ENCODE data around the gene VSIG2.

Gene VSIG2

GRCh38 chr11:124752471-124753102 lies 532 bp upstream of the VSIG2 start:
- H3K4me3 ChIP-seq (ENCODE audit: low read depth, low read length) = no peak overlapping the region
- TF ChIP-seq, protein P1, sequence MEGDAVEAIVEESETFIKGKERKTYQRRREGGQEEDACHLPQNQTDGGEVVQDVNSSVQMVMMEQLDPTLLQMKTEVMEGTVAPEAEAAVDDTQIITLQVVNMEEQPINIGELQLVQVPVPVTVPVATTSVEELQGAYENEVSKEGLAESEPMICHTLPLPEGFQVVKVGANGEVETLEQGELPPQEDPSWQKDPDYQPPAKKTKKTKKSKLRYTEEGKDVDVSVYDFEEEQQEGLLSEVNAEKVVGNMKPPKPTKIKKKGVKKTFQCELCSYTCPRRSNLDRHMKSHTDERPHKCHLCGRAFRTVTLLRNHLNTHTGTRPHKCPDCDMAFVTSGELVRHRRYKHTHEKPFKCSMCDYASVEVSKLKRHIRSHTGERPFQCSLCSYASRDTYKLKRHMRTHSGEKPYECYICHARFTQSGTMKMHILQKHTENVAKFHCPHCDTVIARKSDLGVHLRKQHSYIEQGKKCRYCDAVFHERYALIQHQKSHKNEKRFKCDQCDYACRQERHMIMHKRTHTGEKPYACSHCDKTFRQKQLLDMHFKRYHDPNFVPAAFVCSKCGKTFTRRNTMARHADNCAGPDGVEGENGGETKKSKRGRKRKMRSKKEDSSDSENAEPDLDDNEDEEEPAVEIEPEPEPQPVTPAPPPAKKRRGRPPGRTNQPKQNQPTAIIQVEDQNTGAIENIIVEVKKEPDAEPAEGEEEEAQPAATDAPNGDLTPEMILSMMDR (IDR thresholded peaks at IDR 0.05; ENCODE audit: low read depth, low read length) = no peak

GRCh38 chr11:124751391-124751740 lies 689 bp downstream of the VSIG2 start:
- TF ChIP-seq, protein P1 (IDR thresholded peaks at IDR 0.05; ENCODE audit: low read depth, low read length) = no peak
- no peak overlapping the region for H3K4me3 ChIP-seq (ENCODE audit: low read depth, low read length)

- H3K4me3 ChIP-seq (ENCODE audit: low read depth, low read length) = no peak overlapping the region
- TF ChIP-seq, protein P1 (IDR thresholded peaks at IDR 0.05; ENCODE audit: low read depth, low read length) = no peak
Measured at GRCh38 chr11:124749912-124750311, 2.1 kb downstream of the VSIG2 start.

DNA sequence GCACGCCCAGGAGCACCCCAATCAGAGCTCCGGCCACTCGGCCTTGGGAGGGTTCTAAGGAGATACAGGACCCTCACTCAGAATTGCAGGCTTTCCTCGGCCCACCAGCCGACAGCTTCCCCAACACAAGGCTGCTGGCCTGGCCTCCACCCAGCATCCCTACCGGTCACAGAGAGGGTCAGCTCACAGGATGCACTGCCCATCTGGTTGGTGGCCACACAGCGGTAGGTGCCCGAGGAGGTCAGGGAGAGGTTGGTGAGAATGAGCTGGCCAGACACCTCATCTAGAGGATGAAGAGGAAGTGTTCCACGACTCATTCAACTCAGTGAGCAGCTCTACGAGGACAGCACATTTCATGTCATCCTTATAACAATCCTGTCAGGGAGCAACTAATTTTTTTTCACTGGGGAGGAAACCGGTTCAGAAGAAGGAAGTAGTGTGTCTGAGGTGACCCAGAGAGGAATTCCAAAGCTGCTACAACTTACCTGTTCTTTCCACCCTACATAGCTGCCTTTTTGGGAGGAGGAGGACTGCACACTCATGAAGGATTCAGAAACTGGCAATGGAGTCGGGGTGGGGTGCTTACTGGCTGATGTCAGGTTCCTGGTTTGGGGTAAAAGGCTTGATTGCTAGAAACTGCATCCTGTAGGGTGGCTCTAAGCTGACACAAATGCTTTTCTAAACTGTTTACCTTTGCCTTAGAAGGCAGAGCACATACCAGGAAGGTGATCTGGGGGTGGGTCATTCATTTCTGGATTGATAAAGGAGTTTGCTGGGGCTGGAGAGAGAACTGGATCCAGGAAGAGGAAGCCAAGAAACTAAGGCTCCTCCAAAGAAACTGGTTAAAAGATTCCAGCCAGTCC lies 3.3 kb downstream of the VSIG2 start:
- TF ChIP-seq, protein P1 (IDR thresholded peaks at IDR 0.05; ENCODE audit: low read depth, low read length) = no peak
- no peak overlapping the region for H3K4me3 ChIP-seq (ENCODE audit: low read depth, low read length)

- H3K4me3 ChIP-seq (ENCODE audit: low read depth, low read length) = no peak overlapping the region
- TF ChIP-seq, protein P1 (IDR thresholded peaks at IDR 0.05; ENCODE audit: low read depth, low read length) = no peak
Measured at GRCh38 chr11:124748100-124748418, 4.0 kb downstream of the VSIG2 start.

GRCh38 chr11:124747406-124748099 lies 4.5 kb downstream of the VSIG2 start:
- TF ChIP-seq, protein P1 (IDR thresholded peaks at IDR 0.05; ENCODE audit: low read depth, low read length) = no peak

More at GRCh38 chr11:124747406-124748099, 4.5 kb downstream of the VSIG2 start:
- no peak overlapping the region; the same call in 1 of the 2 replicates for H3K4me3 ChIP-seq (ENCODE audit: low read depth, low read length)

Measured in WI38 (cell line).